HepG2 (cell line): Measurements from ENCODE around the gene SLC25A11. TPM values are rescaled to one million over a fixed set of nuclear protein-coding genes. Genes with fewer than 3 reads are reported as not detected.

ENCODE experiments used
- ATAC-seq: fragments of 200-7000 bp; cut with Tn5 transposase; 3 replicates; pipeline ENCODE4 v1.9.1; 2020; ENCODE audit warnings: mild to moderate bottlenecking, moderate library complexity
- BruUV-seq: library from RNA; stranded (reverse); fragments of 400-500 nt; replicated peaks from 2 replicates; lab custom pipeline; 2021; lab: Mats Ljungman, UMichigan
- CTCF ChIA-PET: fragments of 300-600 bp; formaldehyde crosslinking; extraction: SDS; loops from one replicate; lab custom pipeline; 2021; ENCODE audit warnings: low total read pairs, inconsistent platforms, low intra/inter-chr PET ratio; lab: Yijun Ruan, JAX
- POLR2A ChIA-PET: fragments of 350-600 bp; sonication (Branson Sonifier 250); formaldehyde crosslinking; loops from one replicate; lab custom pipeline; 2020; ENCODE audit warnings: antibody characterized with exemption, inconsistent platforms; lab: Yijun Ruan, JAX
- DNase-seq: peaks from one replicate; pipeline ENCODE4 v3.0.0-alpha.2; 2015; ENCODE audit warnings: low spot score
- FAIRE-seq: peaks from 3 replicates; lab custom pipeline; 2011; peaks lifted over from hg19 to GRCh38; lab: Jason Lieb, UNC
- H2AFZ ChIP-seq: one replicate; pipeline ENCODE4 v1.6.1; 2011; ENCODE audit warnings: low read length, inconsistent platforms
- H3K27ac ChIP-seq: fragments of 300-600 bp; 3 replicates; pipeline ENCODE4 v1.8.0; 2011; ENCODE audit warnings: mixed run types, mild to moderate bottlenecking, mixed read lengths, low read length, inconsistent platforms; ENCODE audit not compliant: insufficient read depth; ENCODE audit errors: extremely low read length
- H3K27me3 ChIP-seq, 2 experiments: fragments of 200-600 bp in 1 of 2; 2 replicates in 1 of 2; 3 replicates in 1 of 2; pipeline versions ENCODE4 v1.6.0 to v1.8.0; 2011; ENCODE audit warnings: low read length in 2 of 2, mild to moderate bottlenecking in 2 of 2, moderate library complexity in 2 of 2, inconsistent platforms in 1 of 2; ENCODE audit not compliant: insufficient read depth in 2 of 2, control insufficient read depth in 1 of 2
- H3K36me3 ChIP-seq, 2 experiments: fragments of 200-600 bp in 1 of 2; replicated peaks in 1 of 2; 2 replicates in 1 of 2; 3 replicates in 1 of 2; pipeline versions ENCODE4 v1.5.1 to v1.8.0; 2011; ENCODE audit warnings: low read length in 2 of 2, inconsistent platforms in 1 of 2; ENCODE audit not compliant: insufficient read depth in 2 of 2, control insufficient read depth in 1 of 2
- H3K4me1 ChIP-seq: 2 replicates; pipeline ENCODE4 v1.5.1; 2012; ENCODE audit warnings: low read length, inconsistent platforms; ENCODE audit not compliant: insufficient read depth
- H3K4me2 ChIP-seq: 2 replicates; pipeline ENCODE4 v1.6.0; 2011; ENCODE audit warnings: low read depth, low read length, inconsistent platforms
- H3K4me3 ChIP-seq, 3 experiments: fragments of 200-600 bp in 1 of 3; sonication (generic), shearing (Covaris generic) in 1 of 3; replicated peaks in 1 of 3; 2 replicates each; pipeline ENCODE4 v1.5.1; 2011 to 2016; ENCODE audit warnings: low read length in 3 of 3, inconsistent platforms in 2 of 3, low read depth in 2 of 3, mild to moderate bottlenecking in 2 of 3, control low read depth in 1 of 3, mixed read lengths in 1 of 3; ENCODE audit not compliant: insufficient read depth in 1 of 3
- H3K79me2 ChIP-seq: one replicate; pipeline ENCODE4 v1.6.1; 2011; ENCODE audit warnings: low read length, inconsistent platforms; ENCODE audit not compliant: insufficient read depth
- H3K9ac ChIP-seq: 2 replicates; pipeline ENCODE4 v1.6.0; 2011; ENCODE audit warnings: mild to moderate bottlenecking, low read depth, low read length, inconsistent platforms; ENCODE audit not compliant: insufficient read depth
- H3K9me3 ChIP-seq: 2 replicates; pipeline ENCODE4 v1.5.1; 2012; ENCODE audit warnings: mild to moderate bottlenecking, low read length
- H4K20me1 ChIP-seq: 2 replicates; pipeline ENCODE4 v1.6.0; 2011; ENCODE audit warnings: inconsistent platforms, mild to moderate bottlenecking, low read length, moderate library complexity; ENCODE audit not compliant: insufficient read depth
- ADNP ChIP-seq: sonication (generic); formaldehyde crosslinking; IDR thresholded peaks from 2 replicates; pipeline ENCODE4 v1.4.0; 2020; ENCODE audit warnings: missing genetic modification reagents
- FIP1L1 ChIP-seq: fragments of 200-400 bp; formaldehyde crosslinking; IDR thresholded peaks from 2 replicates; pipeline ENCODE4 v1.6.1; 2018; ENCODE audit warnings: low read depth, mild to moderate bottlenecking, low read length, moderate library complexity, borderline replicate concordance; ENCODE audit not compliant: insufficient read depth
- MXI1 ChIP-seq: IDR thresholded peaks from 3 replicates; pipeline ENCODE4 v1.6.1; 2012; ENCODE audit warnings: low read depth, low read length, inconsistent platforms, borderline replicate concordance
- NR0B2 ChIP-seq: sonication (generic); formaldehyde crosslinking; IDR thresholded peaks from 2 replicates; pipeline ENCODE4 v1.4.0; 2020; ENCODE audit warnings: mild to moderate bottlenecking, missing genetic modification reagents
- SP1 ChIP-seq, 2 experiments: fragments of 450-650 bp in 1 of 2; sonication (generic) in 1 of 2; formaldehyde crosslinking in 1 of 2; IDR thresholded peaks; 2 replicates each; pipeline versions ENCODE4 v1.4.0 to v1.6.1; 2016 to 2020; ENCODE audit warnings: missing genetic modification reagents in 1 of 2
- XRCC5 ChIP-seq: fragments of 200-400 bp; formaldehyde crosslinking; optimal IDR thresholded peaks from 2 replicates; pipeline ENCODE3; 2017; ENCODE audit warnings: mild to moderate bottlenecking, low read length
- ZNF567 ChIP-seq: sonication (generic); formaldehyde crosslinking; IDR thresholded peaks from 2 replicates; pipeline ENCODE4 v1.8.1; 2023; ENCODE audit warnings: mild to moderate bottlenecking, missing genetic modification reagents, borderline replicate concordance
- ZNF574 ChIP-seq: sonication (generic); formaldehyde crosslinking; IDR thresholded peaks from 2 replicates; pipeline ENCODE4 v1.4.0; 2020; ENCODE audit warnings: missing genetic modification reagents
- ZNF776 ChIP-seq: sonication (generic); formaldehyde crosslinking; IDR thresholded peaks from 2 replicates; pipeline ENCODE4 v1.4.0; 2020; ENCODE audit warnings: mild to moderate bottlenecking, missing genetic modification reagents
- WGBS: methylation state at CpG from one replicate; pipeline ENCODE4 v1.1.6; 2017; ENCODE audit warnings: low lambda C conversion rate; 5-methylcytosine and 5-hydroxymethylcytosine counted together
- in situ Hi-C: cut with HindIII; loops from 2 replicates; pipeline ENCODE4 v1.10.0; 2017; ENCODE audit warnings: low pct_unique_long_range_greater_than_20kb; ENCODE audit not compliant: extremely low pct_ligation_motif_present
- intact Hi-C: fragments of 100-400 bp; cut with micrococcal nuclease; formaldehyde crosslinking; loops from one replicate; pipeline ENCODE4 v1.10.0; 2022; ENCODE audit not compliant: unreplicated experiment
- polyA plus RNA-seq, 8 experiments: library from polyadenylated mRNA; depleted of rRNA in 3 of 8; stranded (reverse) in 7 of 8; unstranded in 1 of 8; fragments of >200 nt; fragmentation: Illumina TruSeq in 4 of 8; extraction: Trizol in 4 of 8; gene quantifications; 2 replicates each; pipeline versions ENCODE4 v1.2.1 to v1.2.3, GENCODE V29; 2011 to 2016; ENCODE audit warnings: low read depth in 4 of 8, missing spikeins in 1 of 8, mixed read lengths in 1 of 8; ENCODE audit not compliant: insufficient read depth in 1 of 8
- total RNA-seq, 5 experiments: library from RNA; depleted of rRNA; stranded (reverse); fragments of >200 nt; fragmentation: Illumina TruSeq; extraction: Trizol; gene quantifications; 2 replicates each; pipeline ENCODE4 v1.2.3, GENCODE V29; 2016; ENCODE audit warnings: low read depth in 1 of 5
- TF ChIP-seq, protein P1 (sequence below): IDR thresholded peaks from 2 replicates; pipeline ENCODE4 v1.6.1; 2012; ENCODE audit warnings: low read depth, low read length, improper control_type of control experiment
- TF ChIP-seq, protein P2 (sequence below): sonication (generic); formaldehyde crosslinking; conservative IDR thresholded peaks from 2 replicates; pipeline ENCODE4 v1.5.0; 2020; ENCODE audit warnings: missing genetic modification reagents
- TF ChIP-seq, protein P3 (sequence below): sonication (generic); formaldehyde crosslinking; IDR thresholded peaks from 2 replicates; pipeline ENCODE4 v1.5.0; 2020; ENCODE audit warnings: mild to moderate bottlenecking, missing genetic modification reagents

Gene SLC25A11
- total and polyA plus RNA-seq, 2 of the 13 experiments (the other 11 are each of a cell fraction or from before 2014, with no cell fraction given): 35.4 to 47.2 TPM

DNA sequence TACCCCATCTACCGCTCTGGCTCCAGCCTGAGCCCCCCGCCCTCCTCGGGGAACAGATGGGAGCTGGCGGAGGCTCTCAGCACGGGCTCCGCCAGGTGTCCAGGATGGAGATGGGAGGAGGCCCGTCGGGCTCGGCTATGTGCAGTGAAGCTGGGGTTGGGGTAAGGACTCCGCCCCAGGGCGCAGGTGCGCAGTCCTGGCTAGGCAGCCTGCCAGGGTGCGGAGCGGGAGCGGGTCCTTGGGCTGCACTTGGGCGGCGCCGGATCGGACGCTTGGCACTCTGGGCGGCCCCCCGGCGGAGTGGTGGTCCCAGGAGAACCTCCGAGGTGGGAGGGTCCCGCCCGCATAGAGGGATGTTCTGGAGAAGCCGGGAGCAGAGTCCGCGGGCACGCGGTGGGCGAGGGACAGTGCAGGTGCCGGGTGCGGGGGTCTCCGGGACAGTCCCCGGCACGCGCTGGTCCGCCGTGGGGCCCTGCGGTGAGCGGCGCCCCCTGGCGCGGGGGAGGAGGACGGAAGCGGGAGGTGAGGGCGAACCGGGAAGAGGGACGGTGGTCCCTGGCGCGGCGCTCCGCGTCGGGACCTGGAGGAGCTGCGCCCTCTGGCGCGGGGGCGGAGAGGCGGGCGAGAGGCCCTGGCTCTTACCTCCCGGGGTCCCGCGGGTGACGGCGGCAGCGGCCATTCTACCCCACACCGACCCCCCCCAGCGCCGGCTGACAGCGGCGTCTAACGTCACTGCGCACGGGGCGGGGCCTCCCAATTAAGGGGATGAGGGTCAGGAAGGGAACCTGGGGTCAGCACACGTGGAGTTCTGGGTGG lies 47.3 kb upstream of the SLC25A11 start, which contains the start of gene CAMTA2:
CAMTA2 (minus strand) TSS at position 725 of the 816 bp plus-strand sequence. CDS start 1,453 bp downstream, outside the sequence.
- H3K36me3 ChIP-seq: peaks cover 0 to 3% of the 10 kb centered on the region in 2 experiments; a peak in 2 of 5 replicates
- H3K27ac ChIP-seq: peak within 1 kb of the TSS; percentile 55
- no peaks in the 10 kb centered on the region for H3K9me3 ChIP-seq
- WGBS: 1% methylated on average over 17 of the region's 78 CpGs
- H3K4me1 ChIP-seq: peaks cover 30% of the 10 kb centered on the region
- ChIA-PET CTCF (interaction anchor here (1.2 to 2.0 kb wide), 2 partner anchors 75 to 78 kb away, joined by 3 to 7 read pairs; no protein-coding TSS in a partner anchor), POLR2A (interaction anchor here (0.7 to 5.6 kb wide), 10 partner anchors 9 to 78 kb away, joined by 3 to 78 read pairs (median 4); partner anchors contain the start of genes INCA1, KIF1C, RNF167 and SLC25A11)
- no peaks in the 10 kb centered on the region for H3K79me2 ChIP-seq
- H3K9ac ChIP-seq: peak within 1 kb of the TSS; percentile 70
- FAIRE-seq (no peak), ATAC-seq (peak; percentile 79), DNase-seq (peak; percentile 72)
- peak within 1 kb of the TSS; percentile 94 for H3K4me2 ChIP-seq
- H4K20me1 ChIP-seq: no peaks in the 10 kb centered on the region
- BruUV-seq: no TSS peak
- peak within 1 kb of the TSS; percentile 80 to 87 (median 84) for H3K4me3 ChIP-seq
- in situ Hi-C loops: no loop called here
- H3K27me3 ChIP-seq: no peaks in the 10 kb centered on the region
- no peak within 1 kb of the TSS for H2AFZ ChIP-seq
- intact Hi-C loops: loop anchor here (2.0 kb wide), 1 partner anchor 76 kb away; no protein-coding TSS in a partner anchor
- TF ChIP-seq MXI1 (peak; percentile 26; the same call in 1 of the 3 replicates), XRCC5 (peak; percentile 82), FIP1L1 (no peak), ADNP (CRISPR knock-in tag) (0 out of 2 replicates have a peak, but pooled peaks have one; percentile 51), SP1 (IDR thresholded peaks at IDR 0.05) (no peak), SP1 (CRISPR knock-in tag; IDR thresholded peaks at IDR 0.05) (no peak; the same call in none of the 2 replicates), ZNF574 (CRISPR knock-in tag) (peak; percentile 99), NR0B2 (CRISPR knock-in tag) (no peak), ZNF567 (CRISPR knock-in tag) (no peak), ZNF776 (no peak)
- TF ChIP-seq, protein P1, sequence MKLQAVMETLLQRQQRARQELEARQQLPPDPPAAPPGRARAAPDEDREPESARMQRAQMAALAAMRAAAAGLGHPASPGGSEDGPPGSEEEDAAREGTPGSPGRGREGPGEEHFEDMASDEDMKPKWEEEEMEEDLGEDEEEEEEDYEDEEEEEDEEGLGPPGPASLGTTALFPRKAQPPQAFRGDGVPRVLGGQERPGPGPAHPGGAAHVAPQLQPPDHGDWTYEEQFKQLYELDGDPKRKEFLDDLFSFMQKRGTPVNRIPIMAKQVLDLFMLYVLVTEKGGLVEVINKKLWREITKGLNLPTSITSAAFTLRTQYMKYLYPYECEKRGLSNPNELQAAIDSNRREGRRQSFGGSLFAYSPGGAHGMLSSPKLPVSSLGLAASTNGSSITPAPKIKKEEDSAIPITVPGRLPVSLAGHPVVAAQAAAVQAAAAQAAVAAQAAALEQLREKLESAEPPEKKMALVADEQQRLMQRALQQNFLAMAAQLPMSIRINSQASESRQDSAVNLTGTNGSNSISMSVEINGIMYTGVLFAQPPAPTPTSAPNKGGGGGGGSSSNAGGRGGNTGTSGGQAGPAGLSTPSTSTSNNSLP: no peak
- TF ChIP-seq, protein P2, sequence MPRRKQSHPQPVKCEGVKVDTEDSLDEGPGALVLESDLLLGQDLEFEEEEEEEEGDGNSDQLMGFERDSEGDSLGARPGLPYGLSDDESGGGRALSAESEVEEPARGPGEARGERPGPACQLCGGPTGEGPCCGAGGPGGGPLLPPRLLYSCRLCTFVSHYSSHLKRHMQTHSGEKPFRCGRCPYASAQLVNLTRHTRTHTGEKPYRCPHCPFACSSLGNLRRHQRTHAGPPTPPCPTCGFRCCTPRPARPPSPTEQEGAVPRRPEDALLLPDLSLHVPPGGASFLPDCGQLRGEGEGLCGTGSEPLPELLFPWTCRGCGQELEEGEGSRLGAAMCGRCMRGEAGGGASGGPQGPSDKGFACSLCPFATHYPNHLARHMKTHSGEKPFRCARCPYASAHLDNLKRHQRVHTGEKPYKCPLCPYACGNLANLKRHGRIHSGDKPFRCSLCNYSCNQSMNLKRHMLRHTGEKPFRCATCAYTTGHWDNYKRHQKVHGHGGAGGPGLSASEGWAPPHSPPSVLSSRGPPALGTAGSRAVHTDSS (CRISPR knock-in tag): no peak
- TF ChIP-seq, protein P3, sequence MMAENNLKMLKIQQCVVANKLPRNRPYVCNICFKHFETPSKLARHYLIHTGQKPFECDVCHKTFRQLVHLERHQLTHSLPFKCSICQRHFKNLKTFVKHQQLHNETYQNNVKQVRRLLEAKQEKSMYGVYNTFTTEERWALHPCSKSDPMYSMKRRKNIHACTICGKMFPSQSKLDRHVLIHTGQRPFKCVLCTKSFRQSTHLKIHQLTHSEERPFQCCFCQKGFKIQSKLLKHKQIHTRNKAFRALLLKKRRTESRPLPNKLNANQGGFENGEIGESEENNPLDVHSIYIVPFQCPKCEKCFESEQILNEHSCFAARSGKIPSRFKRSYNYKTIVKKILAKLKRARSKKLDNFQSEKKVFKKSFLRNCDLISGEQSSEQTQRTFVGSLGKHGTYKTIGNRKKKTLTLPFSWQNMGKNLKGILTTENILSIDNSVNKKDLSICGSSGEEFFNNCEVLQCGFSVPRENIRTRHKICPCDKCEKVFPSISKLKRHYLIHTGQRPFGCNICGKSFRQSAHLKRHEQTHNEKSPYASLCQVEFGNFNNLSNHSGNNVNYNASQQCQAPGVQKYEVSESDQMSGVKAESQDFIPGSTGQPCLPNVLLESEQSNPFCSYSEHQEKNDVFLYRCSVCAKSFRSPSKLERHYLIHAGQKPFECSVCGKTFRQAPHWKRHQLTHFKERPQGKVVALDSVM (CRISPR knock-in tag): peak; percentile 50
